Fibroblast of pulmonary artery (primary cell): ENCODE data around the gene PRUNE1.

Source experiments
- DNase-seq: peaks from one replicate; pipeline ENCODE4 v3.0.0-alpha.2; 2010; ENCODE audit warnings: low read depth
- H3K4me3 ChIP-seq: replicated peaks from 2 replicates; pipeline ENCODE4 v1.5.1; 2011; ENCODE audit warnings: low read depth, mild to moderate bottlenecking, control low read depth, low read length, moderate library complexity
- TF ChIP-seq, protein P1 (sequence below): IDR thresholded peaks from 2 replicates; pipeline ENCODE4 v1.5.1; 2011; ENCODE audit warnings: mild to moderate bottlenecking, control low read depth, low read length, inconsistent platforms; ENCODE audit errors: missing control alignments

PRUNE1 gene

DNA sequence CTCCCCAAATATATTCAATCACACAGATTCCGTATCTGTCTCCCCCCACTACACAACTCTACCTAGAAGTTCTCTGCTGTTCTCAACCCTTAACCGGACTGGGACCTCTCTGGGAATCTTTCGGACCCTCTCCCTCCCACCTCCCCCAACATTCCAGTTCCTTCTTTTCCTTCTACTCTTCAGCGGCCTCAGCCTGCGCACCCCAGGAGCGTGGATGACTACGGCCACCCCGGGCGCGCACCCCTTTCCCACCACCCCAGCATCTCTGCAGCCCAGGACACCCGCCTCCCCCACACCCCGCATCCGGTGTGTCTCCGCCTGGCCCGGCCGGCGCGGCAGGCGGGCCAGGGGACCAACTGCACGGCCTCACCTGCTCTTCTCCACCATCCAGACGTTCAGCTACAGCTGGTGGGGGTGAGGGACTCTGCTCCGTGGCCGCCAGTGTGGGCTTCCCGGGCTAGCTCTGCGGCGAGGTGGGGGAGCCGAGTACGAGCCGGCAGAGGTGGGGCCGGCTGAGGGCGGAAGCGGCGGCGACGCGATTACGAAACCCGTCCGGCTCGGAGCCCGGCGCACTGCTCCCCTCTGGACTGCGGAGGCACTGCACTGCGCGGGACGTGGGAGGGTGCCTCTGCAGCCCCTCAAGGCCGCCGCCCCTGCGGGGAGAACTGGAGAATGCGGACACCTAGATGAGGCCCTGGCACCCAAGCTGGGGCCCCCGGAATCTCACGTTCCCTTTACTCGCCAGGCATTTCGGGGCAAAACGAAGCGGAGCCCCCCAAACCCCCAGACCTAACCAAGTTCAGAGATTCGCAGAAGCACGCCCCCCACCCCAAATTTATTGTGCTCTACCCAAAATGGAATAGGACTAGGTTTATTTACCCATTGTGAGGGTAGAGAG is 51.1 kb downstream of the PRUNE1 start, which contains the start of gene CDC42SE1:
Gene CDC42SE1, minus strand, starts transcription at position 514 of the 898 bp plus-strand sequence. CDS start 3,892 bp downstream, outside the sequence.
- peak; percentile 87 for DNase-seq
- TF ChIP-seq, protein P1, sequence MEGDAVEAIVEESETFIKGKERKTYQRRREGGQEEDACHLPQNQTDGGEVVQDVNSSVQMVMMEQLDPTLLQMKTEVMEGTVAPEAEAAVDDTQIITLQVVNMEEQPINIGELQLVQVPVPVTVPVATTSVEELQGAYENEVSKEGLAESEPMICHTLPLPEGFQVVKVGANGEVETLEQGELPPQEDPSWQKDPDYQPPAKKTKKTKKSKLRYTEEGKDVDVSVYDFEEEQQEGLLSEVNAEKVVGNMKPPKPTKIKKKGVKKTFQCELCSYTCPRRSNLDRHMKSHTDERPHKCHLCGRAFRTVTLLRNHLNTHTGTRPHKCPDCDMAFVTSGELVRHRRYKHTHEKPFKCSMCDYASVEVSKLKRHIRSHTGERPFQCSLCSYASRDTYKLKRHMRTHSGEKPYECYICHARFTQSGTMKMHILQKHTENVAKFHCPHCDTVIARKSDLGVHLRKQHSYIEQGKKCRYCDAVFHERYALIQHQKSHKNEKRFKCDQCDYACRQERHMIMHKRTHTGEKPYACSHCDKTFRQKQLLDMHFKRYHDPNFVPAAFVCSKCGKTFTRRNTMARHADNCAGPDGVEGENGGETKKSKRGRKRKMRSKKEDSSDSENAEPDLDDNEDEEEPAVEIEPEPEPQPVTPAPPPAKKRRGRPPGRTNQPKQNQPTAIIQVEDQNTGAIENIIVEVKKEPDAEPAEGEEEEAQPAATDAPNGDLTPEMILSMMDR, result peak; percentile 60
- peak within 1 kb of the TSS; percentile 97 for H3K4me3 ChIP-seq

DNA sequence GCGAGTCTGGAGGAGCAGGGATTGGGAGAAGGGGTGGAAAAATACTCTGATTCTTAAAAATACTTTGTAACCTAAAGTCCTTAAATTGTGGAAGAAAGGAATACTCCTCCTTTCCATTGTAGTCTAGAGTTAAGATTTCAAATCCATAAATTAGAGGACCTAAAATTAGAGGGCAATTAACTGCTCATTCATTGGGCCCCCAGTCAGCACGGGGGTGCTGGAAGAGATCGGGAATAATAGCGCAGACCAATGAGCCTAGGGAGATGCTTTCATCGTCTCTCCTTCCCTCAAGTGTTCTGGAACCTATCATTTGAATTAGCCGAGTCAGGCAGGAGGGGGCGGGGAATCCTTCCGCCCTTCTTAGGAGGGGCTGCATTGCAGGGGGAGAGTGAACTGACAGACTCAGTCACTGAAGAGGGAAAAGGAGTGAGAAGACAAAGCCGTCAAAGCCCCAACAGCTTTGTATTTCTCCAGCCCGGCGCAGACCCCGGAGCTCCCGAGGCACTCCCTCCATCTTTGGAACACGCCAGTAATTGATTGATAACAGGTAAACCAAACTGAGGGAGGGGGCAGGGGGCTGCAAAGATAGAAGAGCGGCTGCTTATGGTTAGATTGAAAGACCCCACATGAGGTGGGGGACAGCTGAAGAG is 51.9 kb downstream of the PRUNE1 start, which contains the start of gene MLLT11:
Gene MLLT11, plus strand, starts transcription at position 391 of the 650 bp plus-strand sequence. CDS start 6,828 bp downstream, outside the sequence.
- TF ChIP-seq, protein P1, result no peak
- DNase-seq, result peak; percentile 60
- H3K4me3 ChIP-seq, result peak within 1 kb of the TSS; percentile 97

DNA sequence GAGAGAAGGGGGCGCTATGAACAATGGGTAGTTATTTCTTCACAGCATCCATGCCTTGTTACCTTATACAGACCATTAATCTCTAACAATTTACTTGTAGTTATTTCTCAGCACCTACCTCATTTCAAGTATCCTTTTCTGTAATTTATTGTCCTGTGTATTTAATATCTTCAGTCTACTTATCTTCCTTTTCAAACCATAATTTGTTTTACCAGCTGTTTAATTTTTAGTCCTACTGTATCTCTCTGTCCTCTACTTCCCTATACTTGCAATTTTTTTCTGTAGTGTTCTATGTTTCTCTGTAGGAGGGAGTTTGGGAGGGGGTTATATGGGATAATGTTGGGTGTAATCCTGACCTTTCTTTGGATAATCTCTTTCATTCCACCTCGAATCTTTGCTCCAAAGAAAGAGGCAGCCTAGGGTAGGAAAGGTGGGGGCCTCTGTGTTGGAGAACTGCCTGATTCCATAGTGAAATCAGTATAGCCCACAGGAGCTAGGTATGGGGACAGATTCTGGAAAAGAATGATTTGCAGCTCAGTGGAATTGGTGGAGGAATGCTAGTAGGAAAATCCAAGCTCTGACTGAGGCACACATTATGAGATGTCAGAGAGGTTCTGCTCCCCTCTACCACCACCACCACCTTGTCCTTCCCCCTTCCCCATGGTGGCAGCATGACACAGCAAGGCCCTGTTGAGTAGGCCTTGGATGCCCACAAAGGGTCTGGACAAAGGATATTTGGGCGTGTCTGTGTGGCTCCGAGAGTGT is 52.6 kb downstream of the PRUNE1 start:
- DNase-seq, result no peak
- TF ChIP-seq, protein P1, result no peak
- peak overlapping the region; percentile 97 for H3K4me3 ChIP-seq

DNA sequence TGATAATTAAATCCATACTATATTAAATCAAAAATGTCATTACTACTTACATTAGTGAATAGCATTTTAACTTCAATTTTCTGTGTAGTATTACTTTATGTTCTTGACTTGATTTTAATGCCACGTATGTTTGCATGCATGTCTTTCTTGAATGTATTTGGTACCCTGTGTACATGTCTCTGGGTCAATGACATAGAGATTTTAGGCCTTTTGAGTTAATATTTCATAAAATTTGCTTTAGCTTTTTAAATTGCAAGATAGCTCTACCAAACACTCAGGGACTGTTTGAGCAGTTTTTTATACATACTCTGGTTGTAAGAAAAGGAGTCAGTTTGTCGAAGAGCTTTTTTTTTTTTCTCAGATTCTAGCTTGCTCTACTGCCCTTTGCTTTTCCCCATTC is 53.5 kb downstream of the PRUNE1 start:
- no peak for DNase-seq
- peak overlapping the region; percentile 97 for H3K4me3 ChIP-seq
- TF ChIP-seq, protein P1, result no peak

DNA sequence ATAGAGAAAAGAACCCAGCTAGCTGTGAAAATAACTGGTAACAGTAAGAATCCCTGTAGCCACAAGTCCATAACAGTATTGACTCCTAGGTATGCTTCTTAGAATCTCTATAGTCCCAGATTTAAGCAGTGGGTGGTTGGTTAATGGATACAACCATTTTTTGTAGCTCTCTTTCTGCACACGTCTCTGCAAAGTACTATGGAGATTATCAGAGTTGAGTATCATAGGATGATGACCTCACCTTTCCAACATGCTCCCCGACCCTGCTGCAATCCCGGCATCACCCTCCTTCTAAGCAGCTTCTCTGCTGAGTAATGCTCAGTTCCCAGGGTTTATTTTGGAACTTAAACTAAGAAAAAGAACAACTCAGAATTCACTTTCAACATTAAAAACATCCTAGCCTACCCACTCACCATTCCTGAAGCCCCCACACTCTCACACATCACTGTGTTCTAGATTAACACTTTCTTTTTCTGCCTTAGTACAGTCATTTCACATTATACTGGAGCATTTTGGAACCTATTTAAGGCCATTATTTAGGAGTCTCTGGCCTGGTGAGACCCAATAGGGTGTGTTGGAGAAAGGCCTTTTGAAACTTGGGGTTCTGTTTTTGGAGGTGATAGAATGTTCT is 54.6 kb downstream of the PRUNE1 start:
- H3K4me3 ChIP-seq, result peak overlapping the region; percentile 23
- peak; percentile 83 for DNase-seq
- TF ChIP-seq, protein P1, result no peak

DNA sequence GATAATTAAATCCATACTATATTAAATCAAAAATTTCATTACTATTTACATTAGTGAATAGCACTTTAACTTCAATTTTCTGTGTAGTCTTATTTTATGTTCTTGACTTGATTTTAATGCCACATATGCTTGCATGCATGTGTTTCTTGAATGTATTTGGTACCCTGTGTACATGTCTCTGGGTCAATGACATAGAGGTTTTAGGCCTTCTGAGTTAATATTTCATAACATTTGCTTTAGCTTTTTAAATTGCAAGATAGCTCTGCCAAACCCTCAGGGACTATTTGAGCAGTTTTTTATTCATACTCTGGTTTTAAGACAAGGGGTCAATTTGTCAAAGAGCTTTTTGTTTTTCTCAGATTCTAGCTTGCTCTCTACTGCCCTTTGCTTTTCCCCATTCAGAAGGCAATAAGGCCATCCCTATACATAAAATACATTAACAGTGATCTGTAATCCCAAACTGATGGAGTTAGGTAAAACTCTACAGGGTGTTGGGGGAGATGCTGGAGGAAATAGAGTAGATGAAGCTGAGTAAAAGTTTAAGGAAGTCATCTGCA is 56.9 kb downstream of the PRUNE1 start:
- TF ChIP-seq, protein P1, result no peak
- no peak for DNase-seq
- no peak overlapping the region for H3K4me3 ChIP-seq
